HFFc6 (cell line): ENCODE measurements around the gene SNX18. TPM values are rescaled to one million over a fixed set of nuclear protein-coding genes. Genes with fewer than 3 reads are reported as not detected.

ENCODE experiments used
- DNase-seq: peaks from one replicate; pipeline ENCODE4 v3.0.0-alpha.2; 2018
- H3K27ac Mint-ChIP-seq: 2 replicates; pipeline ENCODE4 v1.8.0; 2020; ENCODE audit warnings: mild to moderate bottlenecking, mixed read lengths
- H3K27me3 Mint-ChIP-seq: 2 replicates; pipeline ENCODE4 v1.8.0; 2021; ENCODE audit warnings: mild to moderate bottlenecking, moderate library complexity, mixed read lengths; ENCODE audit not compliant: insufficient read depth
- H3K36me3 Mint-ChIP-seq: 2 replicates; pipeline ENCODE4 v1.8.0; 2021; ENCODE audit warnings: low read depth, mixed read lengths
- H3K4me1 Mint-ChIP-seq: 2 replicates; pipeline ENCODE4 v1.8.0; 2020; ENCODE audit warnings: low read depth, mixed read lengths
- H3K4me3 Mint-ChIP-seq: 2 replicates; pipeline ENCODE4 v1.8.0; 2020; ENCODE audit warnings: mild to moderate bottlenecking, moderate library complexity, mixed read lengths
- H3K9me3 Mint-ChIP-seq: 2 replicates; pipeline ENCODE4 v1.8.0; 2020; ENCODE audit warnings: mild to moderate bottlenecking, mixed read lengths
- CTCF ChIP-seq: fragments of 200-600 bp; sonication (generic); IDR thresholded peaks from 2 replicates; pipeline ENCODE4 v1.5.0; 2021; ENCODE audit warnings: antibody characterized with exemption, mild to moderate bottlenecking
- total RNA-seq, 6 experiments: library from RNA; stranded (reverse); fragmentation: NEBNext Ultra II Directional; extraction: Animal tissue kit (Norgen Biotek cat#: 25700); gene quantifications; 2 replicates in 1 of 6; 3 replicates in 5 of 6; pipeline ENCODE4 v1.2.3, GENCODE V29; 2021

The SNX18 gene
- total RNA-seq, 6 experiments from 2014 or later = 32.8 to 47.3 (median 39.7) TPM

GRCh38 chr5:54556141-54556540, 38.6 kb downstream of the SNX18 start:
- peaks cover 27% of the 10 kb centered on the region for H3K4me1 Mint-ChIP-seq
- no peaks in the 10 kb centered on the region; the same call in 1 of the 2 replicates for H3K27me3 Mint-ChIP-seq
- H3K4me3 Mint-ChIP-seq = 0 out of 2 replicates have a peak overlapping the region, but pooled peaks have one; percentile 6
- TF ChIP-seq CTCF = no peak
- peak; percentile 11 for DNase-seq
- H3K36me3 Mint-ChIP-seq = peaks cover 14% of the 10 kb centered on the region
- H3K27ac Mint-ChIP-seq = peak overlapping the region; percentile 12; the same call in 1 of the 2 replicates
- H3K9me3 Mint-ChIP-seq = no peaks in the 10 kb centered on the region

GRCh38 chr5:54558362-54558761, 40.8 kb downstream of the SNX18 start:
- Mint-ChIP-seq H3K36me3 (no peaks in the 10 kb centered on the region; the same call in 1 of the 2 replicates), H3K4me3 (no peak overlapping the region), H3K4me1 (peaks cover 27% of the 10 kb centered on the region), H3K9me3 (no peaks in the 10 kb centered on the region), H3K27me3 (no peaks in the 10 kb centered on the region; the same call in 1 of the 2 replicates), H3K27ac (no peak overlapping the region)
- TF ChIP-seq CTCF = no peak
- no peak for DNase-seq

- no peak for TF ChIP-seq CTCF
- no peak overlapping the region for H3K27ac Mint-ChIP-seq
- no peaks in the 10 kb centered on the region; the same call in none of the 2 replicates for H3K27me3 Mint-ChIP-seq
- no peaks in the 10 kb centered on the region; the same call in 1 of the 2 replicates for H3K36me3 Mint-ChIP-seq
- no peaks in the 10 kb centered on the region for H3K9me3 Mint-ChIP-seq
- DNase-seq = no peak
- H3K4me1 Mint-ChIP-seq = peaks cover 16% of the 10 kb centered on the region
- H3K4me3 Mint-ChIP-seq = no peak overlapping the region
Observed at GRCh38 chr5:54561651-54562050, 44.1 kb downstream of the SNX18 start.

GRCh38 chr5:54563083-54563761, 45.7 kb downstream of the SNX18 start:
- Mint-ChIP-seq H3K4me1 (peaks cover 7% of the 10 kb centered on the region), H3K27ac (no peak overlapping the region), H3K36me3 (peaks cover 5% of the 10 kb centered on the region; the same call in 1 of the 2 replicates), H3K4me3 (no peak overlapping the region), H3K9me3 (peaks cover 5% of the 10 kb centered on the region; the same call in 1 of the 2 replicates), H3K27me3 (no peaks in the 10 kb centered on the region; the same call in none of the 2 replicates)
- no peak for DNase-seq
- TF ChIP-seq CTCF = no peak

GRCh38 chr5:54567996-54568395, 50.4 kb downstream of the SNX18 start:
- Mint-ChIP-seq H3K4me1 (peaks cover 7% of the 10 kb centered on the region; the same call in 1 of the 2 replicates), H3K27me3 (peaks cover 4% of the 10 kb centered on the region), H3K27ac (no peak overlapping the region), H3K4me3 (no peak overlapping the region), H3K36me3 (peaks cover 5% of the 10 kb centered on the region; the same call in 1 of the 2 replicates), H3K9me3 (peaks cover 5% of the 10 kb centered on the region; the same call in 1 of the 2 replicates)
- TF ChIP-seq CTCF = no peak
- DNase-seq = no peak
